Smooth muscle cell (in vitro differentiated cells): ENCODE results near the gene CTAGE9. TPM values are rescaled to one million over a fixed set of nuclear protein-coding genes. Genes with fewer than 3 reads are reported as not detected.
A peak's percentile ranks its signal among the peaks of the same experiment; 100 is the strongest.

Experiments
- DNase-seq: peaks from one replicate; lab custom pipeline; 2025; ENCODE audit not compliant: unreplicated experiment; lab: John Stamatoyannopoulos, UW
- H2AFZ ChIP-seq: fragments of 200-600 bp; sonication (generic); 2 replicates; pipeline ENCODE4 v1.6.0; 2016; ENCODE audit warnings: antibody characterized with exemption, low read depth, mild to moderate bottlenecking
- H3F3A ChIP-seq: fragments of 200-600 bp; sonication (generic); 2 replicates; pipeline ENCODE4 v1.6.0; 2017; ENCODE audit warnings: antibody characterized with exemption, low read depth
- H3K27ac ChIP-seq: fragments of 200-600 bp; sonication (generic); 2 replicates; pipeline ENCODE4 v1.5.1; 2016; ENCODE audit warnings: low read depth, mild to moderate bottlenecking
- H3K27me3 ChIP-seq: fragments of 200-600 bp; sonication (generic); 2 replicates; pipeline ENCODE4 v1.6.1; 2016; ENCODE audit warnings: low read depth, mild to moderate bottlenecking
- H3K36me3 ChIP-seq: fragments of 200-600 bp; sonication (generic); 2 replicates; pipeline ENCODE4 v1.5.1; 2016; ENCODE audit warnings: low read depth
- H3K4me1 ChIP-seq: fragments of 200-600 bp; sonication (generic); 2 replicates; pipeline ENCODE4 v1.5.1; 2016; ENCODE audit warnings: low read depth
- H3K4me2 ChIP-seq: fragments of 200-600 bp; sonication (generic); 2 replicates; pipeline ENCODE4 v1.6.0; 2016; ENCODE audit warnings: mild to moderate bottlenecking
- H3K4me3 ChIP-seq: fragments of 200-600 bp; sonication (generic); 2 replicates; pipeline ENCODE4 v1.5.1; 2016; ENCODE audit warnings: mild to moderate bottlenecking
- H3K79me2 ChIP-seq: fragments of 200-600 bp; sonication (generic); 2 replicates; pipeline ENCODE4 v1.6.0; 2016; ENCODE audit warnings: low read depth, mild to moderate bottlenecking
- H3K9ac ChIP-seq: fragments of 200-600 bp; sonication (generic); 2 replicates; pipeline ENCODE4 v1.6.0; 2016; ENCODE audit warnings: low read depth
- H3K9me3 ChIP-seq: fragments of 200-600 bp; sonication (generic); replicated peaks from 2 replicates; pipeline ENCODE4 v1.5.1; 2016; ENCODE audit warnings: low read depth
- H4K20me1 ChIP-seq: fragments of 200-600 bp; sonication (generic); 2 replicates; pipeline ENCODE4 v1.6.0; 2016; ENCODE audit warnings: low read depth
- WGBS: methylation state at CpG from one replicate; pipeline ENCODE4 v1.1.7; 2016; ENCODE audit warnings: low lambda C conversion rate; 5-methylcytosine and 5-hydroxymethylcytosine counted together
- polyA plus RNA-seq: library from polyadenylated mRNA; unstranded; fragments of >200 nt; fragmentation: Nextera tagmentation; extraction: Ambion mirVana; gene quantifications from 2 replicates; pipeline ENCODE4 v1.2.1, GENCODE V29; 2016
- total RNA-seq: library from RNA; depleted of rRNA; stranded (reverse); fragments of >200 nt; gene quantifications from 2 replicates; pipeline ENCODE4 v1.2.3, GENCODE V29; 2014
- TF ChIP-seq, protein P1 (sequence below): fragments of 200-600 bp; sonication (generic); IDR thresholded peaks from 2 replicates; pipeline ENCODE4 v1.5.1; 2017; ENCODE audit warnings: borderline replicate concordance, mild to moderate bottlenecking, antibody characterized with exemption; ENCODE audit not compliant: insufficient read depth, poor library complexity, severe bottlenecking

Gene CTAGE9
- total and polyA plus RNA-seq, 2 experiments from 2014 or later: not detected

GRCh38 chr6:131696956-131697355 is 13.9 kb downstream of the CTAGE9 start:
- Histone ChIP-seq H2AFZ (no peak overlapping the region), H3K79me2 (no peaks in the 10 kb centered on the region), H3K27ac (no peak overlapping the region), H3K27me3 (no peaks in the 10 kb centered on the region), H3K4me3 (no peak overlapping the region), H4K20me1 (no peaks in the 10 kb centered on the region), H3F3A (no peaks in the 10 kb centered on the region), H3K36me3 (no peaks in the 10 kb centered on the region), H3K9ac (no peak overlapping the region), H3K4me2 (no peak overlapping the region), H3K9me3 (no peaks in the 10 kb centered on the region), H3K4me1 (no peaks in the 10 kb centered on the region)
- no peak for DNase-seq
- TF ChIP-seq, protein P1, sequence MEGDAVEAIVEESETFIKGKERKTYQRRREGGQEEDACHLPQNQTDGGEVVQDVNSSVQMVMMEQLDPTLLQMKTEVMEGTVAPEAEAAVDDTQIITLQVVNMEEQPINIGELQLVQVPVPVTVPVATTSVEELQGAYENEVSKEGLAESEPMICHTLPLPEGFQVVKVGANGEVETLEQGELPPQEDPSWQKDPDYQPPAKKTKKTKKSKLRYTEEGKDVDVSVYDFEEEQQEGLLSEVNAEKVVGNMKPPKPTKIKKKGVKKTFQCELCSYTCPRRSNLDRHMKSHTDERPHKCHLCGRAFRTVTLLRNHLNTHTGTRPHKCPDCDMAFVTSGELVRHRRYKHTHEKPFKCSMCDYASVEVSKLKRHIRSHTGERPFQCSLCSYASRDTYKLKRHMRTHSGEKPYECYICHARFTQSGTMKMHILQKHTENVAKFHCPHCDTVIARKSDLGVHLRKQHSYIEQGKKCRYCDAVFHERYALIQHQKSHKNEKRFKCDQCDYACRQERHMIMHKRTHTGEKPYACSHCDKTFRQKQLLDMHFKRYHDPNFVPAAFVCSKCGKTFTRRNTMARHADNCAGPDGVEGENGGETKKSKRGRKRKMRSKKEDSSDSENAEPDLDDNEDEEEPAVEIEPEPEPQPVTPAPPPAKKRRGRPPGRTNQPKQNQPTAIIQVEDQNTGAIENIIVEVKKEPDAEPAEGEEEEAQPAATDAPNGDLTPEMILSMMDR: no peak
- WGBS: 90% methylated on average over 7 of the region's 7 CpGs

GRCh38 chr6:131694832-131695426 is 15.9 kb downstream of the CTAGE9 start:
- Histone ChIP-seq H3F3A (no peaks in the 10 kb centered on the region), H3K9ac (no peak overlapping the region), H3K4me1 (no peaks in the 10 kb centered on the region), H3K4me3 (no peak overlapping the region), H3K79me2 (no peaks in the 10 kb centered on the region), H3K27me3 (no peaks in the 10 kb centered on the region), H4K20me1 (no peaks in the 10 kb centered on the region), H3K4me2 (peak overlapping the region; percentile 18), H3K36me3 (no peaks in the 10 kb centered on the region), H3K9me3 (no peaks in the 10 kb centered on the region), H3K27ac (peak overlapping the region; percentile 5), H2AFZ (no peak overlapping the region)
- DNase-seq: no peak
- 43% methylated on average over 2 of the region's 2 CpGs for WGBS
- TF ChIP-seq, protein P1: peak; percentile 87

GRCh38 chr6:131693384-131693783 is 17.4 kb downstream of the CTAGE9 start:
- Histone ChIP-seq H3K36me3 (no peaks in the 10 kb centered on the region), H3K79me2 (no peaks in the 10 kb centered on the region), H3K9me3 (no peaks in the 10 kb centered on the region), H3K27me3 (no peaks in the 10 kb centered on the region), H3K9ac (no peak overlapping the region), H3K4me2 (no peak overlapping the region), H3K4me3 (no peak overlapping the region), H4K20me1 (no peaks in the 10 kb centered on the region), H3K27ac (no peak overlapping the region), H3K4me1 (no peaks in the 10 kb centered on the region), H3F3A (no peaks in the 10 kb centered on the region), H2AFZ (no peak overlapping the region)
- 69% methylated on average over 5 of the region's 5 CpGs for WGBS
- DNase-seq: no peak
- TF ChIP-seq, protein P1: no peak

- Histone ChIP-seq H3K4me2 (no peak overlapping the region), H3K4me1 (no peaks in the 10 kb centered on the region), H2AFZ (no peak overlapping the region), H3K79me2 (no peaks in the 10 kb centered on the region), H3K9me3 (no peaks in the 10 kb centered on the region), H3K27me3 (no peaks in the 10 kb centered on the region), H3K27ac (no peak overlapping the region), H3K9ac (no peak overlapping the region), H4K20me1 (no peaks in the 10 kb centered on the region), H3K36me3 (no peaks in the 10 kb centered on the region), H3K4me3 (no peak overlapping the region), H3F3A (no peaks in the 10 kb centered on the region)
- DNase-seq: no peak
- TF ChIP-seq, protein P1: no peak
Measured at GRCh38 chr6:131692589-131692988, 18.2 kb downstream of the CTAGE9 start.
